Kidney tubule cell (primary cell): ENCODE data around the gene FAH.
"Not testable (repeated sequence)": the region's sequence is repeated elsewhere in the genome, so short reads cannot be mapped to it uniquely, and the experiment has no call there.

Experiments used
- DNase-seq: peaks from one replicate; pipeline ENCODE4 v3.0.0-alpha.2; 2018; ENCODE audit warnings: low spot score

FAH gene

GRCh38 chr15:80152896-80153876 lies at the start of gene FAH:
TSS of gene FAH (plus strand) at chr15:80152999. CDS start at chr15:80153055, 56 bp downstream.
- DNase-seq = peak; percentile 65

- no peak for DNase-seq
Measured at GRCh38 chr15:80105193-80105592, 47.6 kb upstream of the FAH start.

GRCh38 chr15:80105595-80105994 lies 47.2 kb upstream of the FAH start:
- peak; percentile 68 for DNase-seq

GRCh38 chr15:80106051-80106450 lies 46.7 kb upstream of the FAH start:
- no peak for DNase-seq

GRCh38 chr15:80107204-80107603 lies 45.6 kb upstream of the FAH start:
- DNase-seq = no peak

- no peak for DNase-seq
Measured at GRCh38 chr15:80107774-80108173, 45.0 kb upstream of the FAH start.

GRCh38 chr15:80109388-80109787 lies 43.4 kb upstream of the FAH start:
- DNase-seq = no peak

GRCh38 chr15:80110920-80111319 lies 41.9 kb upstream of the FAH start:
- no peak for DNase-seq

GRCh38 chr15:80114114-80114513 lies 38.7 kb upstream of the FAH start:
- no peak for DNase-seq

GRCh38 chr15:80115021-80115420 lies 37.8 kb upstream of the FAH start:
- no peak for DNase-seq

- DNase-seq = no peak
Measured at GRCh38 chr15:80118956-80119355, 33.8 kb upstream of the FAH start.

- DNase-seq = no peak
Measured at GRCh38 chr15:80120636-80121035, 32.2 kb upstream of the FAH start.

- peak; percentile 10 for DNase-seq
Measured at GRCh38 chr15:80121546-80121945, 31.3 kb upstream of the FAH start.

GRCh38 chr15:80123034-80123433 lies 29.8 kb upstream of the FAH start:
- no peak for DNase-seq

GRCh38 chr15:80127253-80127652 lies 25.5 kb upstream of the FAH start:
- not testable (repeated sequence) for DNase-seq

- no peak for DNase-seq
Measured at GRCh38 chr15:80127911-80128310, 24.9 kb upstream of the FAH start.

- DNase-seq = no peak
Measured at GRCh38 chr15:80132382-80132781, 20.4 kb upstream of the FAH start.

- no peak for DNase-seq
Measured at GRCh38 chr15:80136854-80137253, 15.9 kb upstream of the FAH start.

GRCh38 chr15:80138961-80139360 lies 13.8 kb upstream of the FAH start:
- no peak for DNase-seq

GRCh38 chr15:80140909-80141308 lies 11.9 kb upstream of the FAH start:
- DNase-seq = no peak

- peak; percentile 11 for DNase-seq
Measured at GRCh38 chr15:80141916-80142598, 10.7 kb upstream of the FAH start.

GRCh38 chr15:80142646-80143045 lies 10.2 kb upstream of the FAH start:
- no peak for DNase-seq

- DNase-seq = no peak
Measured at GRCh38 chr15:80151148-80151547, 1.7 kb upstream of the FAH start.
